ENCODE measurements around the gene BAZ2B.
A peak's percentile ranks its signal among the peaks of the same experiment; 100 is the strongest.

Gene BAZ2B

GRCh38 chr2:159521272-159521671 is 95.1 kb downstream of the BAZ2B start:
- DNase-seq = no peak

GRCh38 chr2:159518321-159519005 is 97.9 kb downstream of the BAZ2B start:
- DNase-seq = peak; percentile 23

- DNase-seq = peak; percentile 82
Observed at GRCh38 chr2:159516241-159516758, 100.0 kb downstream of the BAZ2B start.

GRCh38 chr2:159515441-159515840 is 100.9 kb downstream of the BAZ2B start:
- DNase-seq = no peak

GRCh38 chr2:159513745-159514144 is 102.6 kb downstream of the BAZ2B start:
- DNase-seq = no peak

- no peak for DNase-seq
Observed at GRCh38 chr2:159508140-159508539, 108.2 kb downstream of the BAZ2B start.

GRCh38 chr2:159506764-159507440 is 109.4 kb downstream of the BAZ2B start:
- DNase-seq = no peak

- DNase-seq = no peak
Observed at GRCh38 chr2:159506202-159506601, 110.1 kb downstream of the BAZ2B start.

- no peak for DNase-seq
Observed at GRCh38 chr2:159505196-159505595, 111.2 kb downstream of the BAZ2B start.

GRCh38 chr2:159501743-159502142 is 114.6 kb downstream of the BAZ2B start:
- no peak for DNase-seq

- DNase-seq = no peak
Observed at GRCh38 chr2:159497847-159498246, 118.5 kb downstream of the BAZ2B start.

GRCh38 chr2:159497256-159497655 is 119.1 kb downstream of the BAZ2B start:
- DNase-seq = no peak

- no peak for DNase-seq
Observed at GRCh38 chr2:159489476-159489875, 126.9 kb downstream of the BAZ2B start.

- DNase-seq = peak; percentile 42
Observed at GRCh38 chr2:159484532-159484931, 131.8 kb downstream of the BAZ2B start.

- no peak for DNase-seq
Observed at GRCh38 chr2:159476329-159476728, 140.0 kb downstream of the BAZ2B start.

GRCh38 chr2:159475793-159476192 is 140.6 kb downstream of the BAZ2B start:
- DNase-seq = no peak

- DNase-seq = no peak
Observed at GRCh38 chr2:159471340-159471739, 145.0 kb downstream of the BAZ2B start.

GRCh38 chr2:159468257-159468656 is 148.1 kb downstream of the BAZ2B start:
- no peak for DNase-seq

- DNase-seq = no peak
Observed at GRCh38 chr2:159462961-159463360, 153.4 kb downstream of the BAZ2B start.

GRCh38 chr2:159462201-159462785 is 154.1 kb downstream of the BAZ2B start:
- no peak for DNase-seq

- DNase-seq = no peak
Observed at GRCh38 chr2:159461076-159461475, 155.3 kb downstream of the BAZ2B start.

- DNase-seq = no peak
Observed at GRCh38 chr2:159460227-159460626, 156.1 kb downstream of the BAZ2B start.

- no peak for DNase-seq
Observed at GRCh38 chr2:159459279-159459678, 157.1 kb downstream of the BAZ2B start.

- DNase-seq = no peak
Observed at GRCh38 chr2:159457589-159457988, 158.8 kb downstream of the BAZ2B start.

Measured in NCI-H510A treated with DMSO at 0.1 percent for 48 hours (cell line).